ENCODE data around the gene CENPK. TPM values are rescaled to one million over a fixed set of nuclear protein-coding genes. Genes with fewer than 3 reads are reported as not detected.

CENPK gene
- total RNA-seq, 1 experiment from 2014 or later: 34.2 TPM

DNA sequence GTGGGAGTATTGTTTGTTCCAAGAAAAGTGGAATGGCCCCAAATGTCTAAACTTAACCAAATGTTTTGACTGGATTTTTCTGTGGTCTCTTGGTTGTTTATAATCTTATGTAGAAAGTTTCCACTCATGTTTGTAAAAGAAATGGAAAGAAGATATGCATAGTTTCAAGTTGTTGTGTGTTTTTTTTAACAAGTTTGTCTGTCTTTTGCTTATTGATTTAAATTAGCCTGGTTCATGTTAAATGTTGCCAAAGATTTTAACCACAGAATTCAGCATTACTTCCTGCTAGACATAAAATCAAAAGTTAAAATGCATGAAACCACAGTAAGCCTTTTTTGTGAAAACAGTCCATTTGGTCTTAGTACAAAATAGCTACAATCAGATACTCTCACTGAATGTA lies 14.2 kb upstream of the CENPK start:
- ATAC-seq: no peak
- Histone ChIP-seq H3K27me3 (ENCODE audit: control insufficient read depth, insufficient read depth, low read length) (no peaks in the 10 kb centered on the region), H3K27ac (ENCODE audit: low read length) (no peak overlapping the region), H3K36me3 (ENCODE audit: control insufficient read depth, insufficient read depth, low read length) (peaks cover 13% of the 10 kb centered on the region), H3K9me3 (ENCODE audit: control insufficient read depth, insufficient read depth, low read depth, low read length) (no peaks in the 10 kb centered on the region), H3K4me3 (ENCODE audit: low read depth in 2 of 2, low read length in 2 of 2) (no peak overlapping the region), H3K4me1 (ENCODE audit: control insufficient read depth, insufficient read depth, low read length) (no peaks in the 10 kb centered on the region)
- DNase-seq (ENCODE audit: low read depth, low spot score): no peak
- in situ Hi-C loops (cut with HindIII; ENCODE audit: low pct_unique_long_range_greater_than_20kb, low sequenced_read_pairs) (no loop called here), intact Hi-C loops (cut with micrococcal nuclease; ENCODE audit: unreplicated experiment) (no loop called here)
- TF ChIP-seq, protein P1, sequence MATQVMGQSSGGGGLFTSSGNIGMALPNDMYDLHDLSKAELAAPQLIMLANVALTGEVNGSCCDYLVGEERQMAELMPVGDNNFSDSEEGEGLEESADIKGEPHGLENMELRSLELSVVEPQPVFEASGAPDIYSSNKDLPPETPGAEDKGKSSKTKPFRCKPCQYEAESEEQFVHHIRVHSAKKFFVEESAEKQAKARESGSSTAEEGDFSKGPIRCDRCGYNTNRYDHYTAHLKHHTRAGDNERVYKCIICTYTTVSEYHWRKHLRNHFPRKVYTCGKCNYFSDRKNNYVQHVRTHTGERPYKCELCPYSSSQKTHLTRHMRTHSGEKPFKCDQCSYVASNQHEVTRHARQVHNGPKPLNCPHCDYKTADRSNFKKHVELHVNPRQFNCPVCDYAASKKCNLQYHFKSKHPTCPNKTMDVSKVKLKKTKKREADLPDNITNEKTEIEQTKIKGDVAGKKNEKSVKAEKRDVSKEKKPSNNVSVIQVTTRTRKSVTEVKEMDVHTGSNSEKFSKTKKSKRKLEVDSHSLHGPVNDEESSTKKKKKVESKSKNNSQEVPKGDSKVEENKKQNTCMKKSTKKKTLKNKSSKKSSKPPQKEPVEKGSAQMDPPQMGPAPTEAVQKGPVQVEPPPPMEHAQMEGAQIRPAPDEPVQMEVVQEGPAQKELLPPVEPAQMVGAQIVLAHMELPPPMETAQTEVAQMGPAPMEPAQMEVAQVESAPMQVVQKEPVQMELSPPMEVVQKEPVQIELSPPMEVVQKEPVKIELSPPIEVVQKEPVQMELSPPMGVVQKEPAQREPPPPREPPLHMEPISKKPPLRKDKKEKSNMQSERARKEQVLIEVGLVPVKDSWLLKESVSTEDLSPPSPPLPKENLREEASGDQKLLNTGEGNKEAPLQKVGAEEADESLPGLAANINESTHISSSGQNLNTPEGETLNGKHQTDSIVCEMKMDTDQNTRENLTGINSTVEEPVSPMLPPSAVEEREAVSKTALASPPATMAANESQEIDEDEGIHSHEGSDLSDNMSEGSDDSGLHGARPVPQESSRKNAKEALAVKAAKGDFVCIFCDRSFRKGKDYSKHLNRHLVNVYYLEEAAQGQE (IDR thresholded peaks at IDR 0.05; ENCODE audit: insufficient read depth in 1 of 2, low read depth in 2 of 2, low read length in 1 of 2): no peak
- TF ChIP-seq SIN3A (IDR thresholded peaks at IDR 0.05; ENCODE audit: borderline replicate concordance, insufficient read depth, low read depth, low read length) (no peak), TCF7L2 (IDR thresholded peaks at IDR 0.05; ENCODE audit: low read depth, low read length) (no peak), POLR2AphosphoS5 (IDR thresholded peaks at IDR 0.05; ENCODE audit: low read depth, low read length) (no peak)
- TF ChIP-seq, protein P2, sequence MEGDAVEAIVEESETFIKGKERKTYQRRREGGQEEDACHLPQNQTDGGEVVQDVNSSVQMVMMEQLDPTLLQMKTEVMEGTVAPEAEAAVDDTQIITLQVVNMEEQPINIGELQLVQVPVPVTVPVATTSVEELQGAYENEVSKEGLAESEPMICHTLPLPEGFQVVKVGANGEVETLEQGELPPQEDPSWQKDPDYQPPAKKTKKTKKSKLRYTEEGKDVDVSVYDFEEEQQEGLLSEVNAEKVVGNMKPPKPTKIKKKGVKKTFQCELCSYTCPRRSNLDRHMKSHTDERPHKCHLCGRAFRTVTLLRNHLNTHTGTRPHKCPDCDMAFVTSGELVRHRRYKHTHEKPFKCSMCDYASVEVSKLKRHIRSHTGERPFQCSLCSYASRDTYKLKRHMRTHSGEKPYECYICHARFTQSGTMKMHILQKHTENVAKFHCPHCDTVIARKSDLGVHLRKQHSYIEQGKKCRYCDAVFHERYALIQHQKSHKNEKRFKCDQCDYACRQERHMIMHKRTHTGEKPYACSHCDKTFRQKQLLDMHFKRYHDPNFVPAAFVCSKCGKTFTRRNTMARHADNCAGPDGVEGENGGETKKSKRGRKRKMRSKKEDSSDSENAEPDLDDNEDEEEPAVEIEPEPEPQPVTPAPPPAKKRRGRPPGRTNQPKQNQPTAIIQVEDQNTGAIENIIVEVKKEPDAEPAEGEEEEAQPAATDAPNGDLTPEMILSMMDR (IDR thresholded peaks at IDR 0.05): no peak
- ChIA-PET CTCF (no interaction called here), POLR2A (no interaction called here)
- BruUV-seq (replicated peaks): no TSS peak

GRCh38 chr5:65570598-65571226 lies 7.7 kb upstream of the CENPK start:
- ATAC-seq (no peak), DNase-seq (ENCODE audit: low read depth, low spot score) (no peak)
- ChIA-PET CTCF (no interaction called here), POLR2A (no interaction called here)
- Histone ChIP-seq H3K36me3 (ENCODE audit: control insufficient read depth, insufficient read depth, low read length) (peaks cover 14% of the 10 kb centered on the region), H3K27me3 (ENCODE audit: control insufficient read depth, insufficient read depth, low read length) (no peaks in the 10 kb centered on the region), H3K4me3 (ENCODE audit: low read depth in 2 of 2, low read length in 2 of 2) (no peak overlapping the region), H3K4me1 (ENCODE audit: control insufficient read depth, insufficient read depth, low read length) (no peaks in the 10 kb centered on the region), H3K27ac (ENCODE audit: low read length) (no peak overlapping the region), H3K9me3 (ENCODE audit: control insufficient read depth, insufficient read depth, low read depth, low read length) (no peaks in the 10 kb centered on the region)
- intact Hi-C loops (cut with micrococcal nuclease; ENCODE audit: unreplicated experiment): no loop called here
- TF ChIP-seq, protein P1 (IDR thresholded peaks at IDR 0.05; ENCODE audit: insufficient read depth in 1 of 2, low read depth in 2 of 2, low read length in 1 of 2): no peak
- TF ChIP-seq, protein P2 (IDR thresholded peaks at IDR 0.05): no peak
- TF ChIP-seq TCF7L2 (IDR thresholded peaks at IDR 0.05; ENCODE audit: low read depth, low read length): no peak
- TF ChIP-seq SIN3A (IDR thresholded peaks at IDR 0.05; ENCODE audit: borderline replicate concordance, insufficient read depth, low read depth, low read length): no peak
- TF ChIP-seq POLR2AphosphoS5 (IDR thresholded peaks at IDR 0.05; ENCODE audit: low read depth, low read length): no peak
- in situ Hi-C loops (cut with HindIII; ENCODE audit: low pct_unique_long_range_greater_than_20kb, low sequenced_read_pairs): no loop called here
- BruUV-seq (replicated peaks): no TSS peak

Measured in Panc1 (cell line).